K562 (cell line): ENCODE measurements around the gene LAPTM5. TPM values are rescaled to one million over a fixed set of nuclear protein-coding genes. Genes with fewer than 3 reads are reported as not detected.

Experiments used
- CBFB ChIP-seq: sonication (generic); formaldehyde crosslinking; IDR thresholded peaks from 2 replicates; pipeline ENCODE4 v1.4.0; 2020; ENCODE audit warnings: mild to moderate bottlenecking, missing genetic modification reagents
- CREBBP ChIP-seq: IDR thresholded peaks from one replicate; pipeline ENCODE4 v1.6.1; 2012; ENCODE audit warnings: low read depth, mild to moderate bottlenecking, control low read depth, inconsistent platforms, low read length
- ELK3 ChIP-seq: fragments of 450-650 bp; formaldehyde crosslinking; IDR thresholded peaks from 2 replicates; pipeline ENCODE4 v1.4.0; 2020; ENCODE audit warnings: mild to moderate bottlenecking
- NEUROD1 ChIP-seq: fragments of 150-350 bp; IDR thresholded peaks from 2 replicates; pipeline ENCODE4 v1.6.1; 2014; ENCODE audit warnings: borderline replicate concordance, low read length, low read depth; ENCODE audit not compliant: partially characterized antibody
- PHF21A ChIP-seq: fragments of 450-650 bp; IDR thresholded peaks from 2 replicates; pipeline ENCODE4 v1.6.1; 2017; ENCODE audit warnings: low read depth, borderline replicate concordance
- PYGO2 ChIP-seq: fragments of 450-650 bp; IDR thresholded peaks from 2 replicates; pipeline ENCODE4 v1.6.1; 2016; ENCODE audit warnings: mild to moderate bottlenecking, missing genetic modification characterization, moderate library complexity, missing compliant biosample characterization
- TCFL5 ChIP-seq: fragments of 250-450 bp; sonication (Bioruptor Pico); conservative IDR thresholded peaks from 2 replicates; pipeline ENCODE4 v1.6.1; 2021; ENCODE audit warnings: mild to moderate bottlenecking, moderate library complexity, matching md5 sums
- VEZF1 ChIP-seq: fragments of 200-800 bp; sonication (Bioruptor generic); IDR thresholded peaks from 2 replicates; pipeline ENCODE4 v1.6.1; 2017; ENCODE audit warnings: missing genetic modification characterization, missing compliant biosample characterization
- ZKSCAN3 ChIP-seq: fragments of 250-450 bp; sonication (Bioruptor Pico); IDR thresholded peaks from 2 replicates; pipeline ENCODE4 v1.4.0; 2020
- ZNF124 ChIP-seq: sonication (generic); formaldehyde crosslinking; IDR thresholded peaks from 2 replicates; pipeline ENCODE4 v1.8.1; 2022; ENCODE audit warnings: missing genetic modification reagents
- ZNF212 ChIP-seq: fragments of 450-650 bp; formaldehyde crosslinking; IDR thresholded peaks from 2 replicates; pipeline ENCODE4 v1.4.0; 2020; ENCODE audit warnings: mild to moderate bottlenecking
- ZNF316 ChIP-seq: fragments of 450-650 bp; IDR thresholded peaks from 2 replicates; pipeline ENCODE4 v1.6.1; 2016
- ZNF764 ChIP-seq: fragments of 250-450 bp; sonication (Bioruptor Pico); IDR thresholded peaks from 2 replicates; pipeline ENCODE4 v1.4.0; 2020; ENCODE audit warnings: low read depth, mild to moderate bottlenecking, moderate library complexity
- polyA plus RNA-seq, 8 experiments: library from polyadenylated mRNA; depleted of rRNA in 4 of 8; stranded (reverse) in 5 of 8; unstranded in 3 of 8; fragments of >200 nt; fragmentation: Nextera tagmentation in 2 of 8; fragmentation: Illumina TruSeq in 1 of 8; extraction: Ambion mirVana in 2 of 8; extraction: Trizol in 1 of 8; gene quantifications; 2 replicates each; pipeline versions ENCODE4 v1.2.1 to v1.2.3, GENCODE V29; 2011 to 2014; ENCODE audit warnings: inconsistent platforms in 1 of 8, missing spikeins in 1 of 8
- total RNA-seq, 7 experiments: library from RNA; depleted of rRNA in 6 of 7; stranded (reverse); fragments of >200 nt in 6 of 7; fragmentation: Illumina TruSeq in 2 of 7; extraction: Trizol in 2 of 7; gene quantifications; 2 replicates each; pipeline versions ENCODE4 v1.2.1 to v1.2.3, GENCODE V29; 2011 to 2021; ENCODE audit warnings: low replicate concordance in 1 of 7
- TF ChIP-seq, protein P1 (sequence below): sonication (generic); formaldehyde crosslinking; IDR thresholded peaks from 2 replicates; pipeline ENCODE4 v1.8.0; 2022; ENCODE audit warnings: mild to moderate bottlenecking, missing genetic modification reagents, borderline replicate concordance
- TF ChIP-seq, protein P2 (sequence below): fragments of 150-350 bp; conservative IDR thresholded peaks from 2 replicates; pipeline ENCODE4 v1.6.1; 2014; ENCODE audit warnings: low read length

Gene LAPTM5
- total and polyA plus RNA-seq, 9 of the 15 experiments (the other 6 are each of a cell fraction or from before 2014, with no cell fraction given): 2.4 to 47.3 (median 20.3) TPM

- TF ChIP-seq, protein P1, sequence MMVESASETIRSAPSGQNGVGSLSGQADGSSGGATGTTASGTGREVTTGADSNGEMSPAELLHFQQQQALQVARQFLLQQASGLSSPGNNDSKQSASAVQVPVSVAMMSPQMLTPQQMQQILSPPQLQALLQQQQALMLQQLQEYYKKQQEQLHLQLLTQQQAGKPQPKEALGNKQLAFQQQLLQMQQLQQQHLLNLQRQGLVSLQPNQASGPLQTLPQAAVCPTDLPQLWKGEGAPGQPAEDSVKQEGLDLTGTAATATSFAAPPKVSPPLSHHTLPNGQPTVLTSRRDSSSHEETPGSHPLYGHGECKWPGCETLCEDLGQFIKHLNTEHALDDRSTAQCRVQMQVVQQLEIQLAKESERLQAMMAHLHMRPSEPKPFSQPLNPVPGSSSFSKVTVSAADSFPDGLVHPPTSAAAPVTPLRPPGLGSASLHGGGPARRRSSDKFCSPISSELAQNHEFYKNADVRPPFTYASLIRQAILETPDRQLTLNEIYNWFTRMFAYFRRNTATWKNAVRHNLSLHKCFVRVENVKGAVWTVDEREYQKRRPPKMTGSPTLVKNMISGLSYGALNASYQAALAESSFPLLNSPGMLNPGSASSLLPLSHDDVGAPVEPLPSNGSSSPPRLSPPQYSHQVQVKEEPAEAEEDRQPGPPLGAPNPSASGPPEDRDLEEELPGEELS: no peak
- TF ChIP-seq ZNF124 (CRISPR knock-in tag) (no peak), ZNF316 (no peak), ELK3 (CRISPR knock-in tag) (no peak), ZNF212 (CRISPR knock-in tag) (no peak), VEZF1 (CRISPR knock-in tag) (no peak), NEUROD1 (no peak), TCFL5 (no peak), PYGO2 (no peak), ZNF764 (CRISPR knock-in tag) (no peak), CREBBP (no peak), PHF21A (no peak), ZKSCAN3 (CRISPR knock-in tag) (no peak), CBFB (no peak)
- TF ChIP-seq, protein P2, sequence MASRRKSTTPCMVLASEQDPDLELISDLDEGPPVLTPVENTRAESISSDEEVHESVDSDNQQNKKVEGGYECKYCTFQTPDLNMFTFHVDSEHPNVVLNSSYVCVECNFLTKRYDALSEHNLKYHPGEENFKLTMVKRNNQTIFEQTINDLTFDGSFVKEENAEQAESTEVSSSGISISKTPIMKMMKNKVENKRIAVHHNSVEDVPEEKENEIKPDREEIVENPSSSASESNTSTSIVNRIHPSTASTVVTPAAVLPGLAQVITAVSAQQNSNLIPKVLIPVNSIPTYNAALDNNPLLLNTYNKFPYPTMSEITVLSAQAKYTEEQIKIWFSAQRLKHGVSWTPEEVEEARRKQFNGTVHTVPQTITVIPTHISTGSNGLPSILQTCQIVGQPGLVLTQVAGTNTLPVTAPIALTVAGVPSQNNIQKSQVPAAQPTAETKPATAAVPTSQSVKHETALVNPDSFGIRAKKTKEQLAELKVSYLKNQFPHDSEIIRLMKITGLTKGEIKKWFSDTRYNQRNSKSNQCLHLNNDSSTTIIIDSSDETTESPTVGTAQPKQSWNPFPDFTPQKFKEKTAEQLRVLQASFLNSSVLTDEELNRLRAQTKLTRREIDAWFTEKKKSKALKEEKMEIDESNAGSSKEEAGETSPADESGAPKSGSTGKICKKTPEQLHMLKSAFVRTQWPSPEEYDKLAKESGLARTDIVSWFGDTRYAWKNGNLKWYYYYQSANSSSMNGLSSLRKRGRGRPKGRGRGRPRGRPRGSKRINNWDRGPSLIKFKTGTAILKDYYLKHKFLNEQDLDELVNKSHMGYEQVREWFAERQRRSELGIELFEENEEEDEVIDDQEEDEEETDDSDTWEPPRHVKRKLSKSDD: no peak
These were observed 16.2 kb downstream of the LAPTM5 start (continued) for GRCh38 chr1:30741239-30741894.
